HCT116 (cell line): ENCODE results near the gene DLG5. TPM values are rescaled to one million over a fixed set of nuclear protein-coding genes. Genes with fewer than 3 reads are reported as not detected.

ENCODE experiments used
- ATAC-seq: fragments of 200-7000 bp; cut with Tn5 transposase; 2 replicates; pipeline ENCODE4 v1.9.1; 2020; ENCODE audit warnings: mild to moderate bottlenecking, moderate library complexity
- BruUV-seq: library from RNA; stranded (reverse); fragments of 400-500 nt; replicated peaks from 2 replicates; lab custom pipeline; 2021; lab: Mats Ljungman, UMichigan
- CTCF ChIA-PET: fragments of 300-600 bp; sonication (Branson Sonifier 250); formaldehyde crosslinking; loops from one replicate; lab custom pipeline; 2021; ENCODE audit warnings: antibody characterized with exemption; lab: Charles Lee
- POLR2A ChIA-PET: fragments of 300-600, 350-600 bp; sonication (Branson Sonifier 250); formaldehyde crosslinking; loops from one replicate; lab custom pipeline; 2021; ENCODE audit warnings: antibody characterized with exemption; lab: Charles Lee
- RAD21 ChIA-PET, 2 experiments: fragments of 300-600 bp; sonication (Branson Sonifier 250); formaldehyde crosslinking; loops; one replicate each; lab custom pipeline; 2023; ENCODE audit warnings: low total read pairs in 2 of 2; ENCODE audit not compliant: uncharacterized antibody in 2 of 2, unreplicated experiment in 2 of 2, low non-redundant PET in 1 of 2; lab: Charles Lee
- DNase-seq: peaks from one replicate; pipeline ENCODE4 v3.0.0-alpha.2; 2010; ENCODE audit warnings: low read depth, low spot score
- H2AFZ ChIP-seq: fragments of 200-600 bp; shearing (Covaris generic), sonication (generic); 2 replicates; pipeline ENCODE4 v1.6.1; 2017; ENCODE audit warnings: low read depth, mixed run types, mixed read lengths, antibody characterized with exemption, low read length; ENCODE audit not compliant: poor library complexity, severe bottlenecking
- H3K27ac ChIP-seq: 2 replicates; pipeline ENCODE4 v1.5.1; 2012; ENCODE audit warnings: low read depth, low read length
- H3K27me3 ChIP-seq: fragments of 200-600 bp; sonication (generic); 2 replicates; pipeline ENCODE4 v1.6.1; 2016; ENCODE audit warnings: mixed run types, low read length, mixed read lengths; ENCODE audit not compliant: insufficient read depth
- H3K36me3 ChIP-seq, 2 experiments: fragments of 200-500 bp in 1 of 2; fragments of 200-600 bp in 1 of 2; sonication (Bioruptor generic) in 1 of 2; sonication (generic) in 1 of 2; 2 replicates each; pipeline versions ENCODE4 v1.5.1 to v1.6.1; 2014 to 2016; ENCODE audit warnings: low read length in 2 of 2, inconsistent platforms in 1 of 2, mixed read lengths in 1 of 2, mixed run types in 1 of 2; ENCODE audit not compliant: insufficient read depth in 2 of 2, control insufficient read depth in 1 of 2
- H3K4me1 ChIP-seq, 2 experiments: fragments of 200-600 bp in 1 of 2; sonication (generic) in 1 of 2; 2 replicates each; pipeline versions ENCODE4 v1.5.1 to v1.6.1; 2012 to 2017; ENCODE audit warnings: low read length in 2 of 2, inconsistent platforms in 1 of 2, mild to moderate bottlenecking in 1 of 2, mixed read lengths in 1 of 2, mixed run types in 1 of 2, moderate library complexity in 1 of 2; ENCODE audit not compliant: insufficient read depth in 2 of 2, control insufficient read depth in 1 of 2
- H3K4me2 ChIP-seq: fragments of 200-600 bp; sonication (generic); 2 replicates; pipeline ENCODE4 v1.6.1; 2017; ENCODE audit warnings: mixed run types, low read length, mixed read lengths
- H3K4me3 ChIP-seq, 2 experiments: fragments of 200-600 bp in 1 of 2; sonication (generic) in 1 of 2; replicated peaks in 1 of 2; 2 replicates each; pipeline ENCODE4 v1.5.1; 2011 to 2016; ENCODE audit warnings: low read length in 2 of 2, control low read depth in 1 of 2, low read depth in 1 of 2, mild to moderate bottlenecking in 1 of 2, mixed read lengths in 1 of 2, mixed run types in 1 of 2
- H3K79me2 ChIP-seq: fragments of 200-600 bp; sonication (generic); 2 replicates; pipeline ENCODE4 v1.6.1; 2017; ENCODE audit warnings: mild to moderate bottlenecking, mixed run types, low read length, moderate library complexity, mixed read lengths; ENCODE audit not compliant: insufficient read depth
- H3K9ac ChIP-seq: fragments of 200-600 bp; sonication (generic); 2 replicates; pipeline ENCODE4 v1.6.1; 2016; ENCODE audit warnings: low read length, mixed read lengths
- H3K9me2 ChIP-seq: fragments of 200-600 bp; sonication (generic), shearing (Covaris generic); 2 replicates; pipeline ENCODE4 v1.6.1; 2017; ENCODE audit warnings: mixed run types, mild to moderate bottlenecking, moderate library complexity; ENCODE audit not compliant: insufficient read depth
- H3K9me3 ChIP-seq, 2 experiments: fragments of 200-500 bp in 1 of 2; fragments of 200-600 bp in 1 of 2; sonication (Bioruptor generic) in 1 of 2; sonication (generic) in 1 of 2; 2 replicates each; pipeline ENCODE4 v1.6.1; 2014 to 2017; ENCODE audit warnings: low read length in 2 of 2, mixed read lengths in 2 of 2, inconsistent platforms in 1 of 2, low read depth in 1 of 2, mild to moderate bottlenecking in 1 of 2, mixed run types in 1 of 2, moderate library complexity in 1 of 2; ENCODE audit not compliant: control insufficient read depth in 1 of 2, insufficient read depth in 1 of 2
- H4K20me1 ChIP-seq: fragments of 200-600 bp; sonication (generic), shearing (Covaris generic); 2 replicates; pipeline ENCODE4 v1.6.1; 2017; ENCODE audit warnings: mixed run types, mild to moderate bottlenecking, moderate library complexity; ENCODE audit not compliant: insufficient read depth
- ELF1 ChIP-seq: IDR thresholded peaks from 2 replicates; pipeline ENCODE4 v1.6.1; 2012; ENCODE audit warnings: low read depth, borderline replicate concordance
- SRF ChIP-seq: IDR thresholded peaks from 2 replicates; pipeline ENCODE4 v1.6.1; 2012; ENCODE audit warnings: low read depth
- ZNF274 ChIP-seq: fragments of 200-500 bp; sonication (Bioruptor generic); IDR thresholded peaks from 2 replicates; pipeline ENCODE4 v1.6.1; 2014; ENCODE audit warnings: mild to moderate bottlenecking, low read depth, low read length, inconsistent platforms
- intact Hi-C: fragments of 100-400 bp; cut with micrococcal nuclease; formaldehyde crosslinking; loops from 2 replicates; pipeline ENCODE4 v1.10.0; 2022
- total RNA-seq: library from RNA; stranded (reverse); gene quantifications from one replicate; pipeline ENCODE4 v1.2.1, GENCODE V29; 2021; ENCODE audit not compliant: unreplicated experiment
- TF ChIP-seq, protein P1 (sequence below): IDR thresholded peaks from 2 replicates; pipeline ENCODE4 v1.6.1; 2012
- TF ChIP-seq, protein P2 (sequence below): IDR thresholded peaks from 2 replicates; pipeline ENCODE4 v1.6.1; 2011; ENCODE audit warnings: mild to moderate bottlenecking, low read length, moderate library complexity; ENCODE audit not compliant: insufficient replicate concordance; ENCODE audit errors: extremely low read depth

The DLG5 gene
- total RNA-seq, 1 experiment from 2014 or later: 44.8 TPM

DNA sequence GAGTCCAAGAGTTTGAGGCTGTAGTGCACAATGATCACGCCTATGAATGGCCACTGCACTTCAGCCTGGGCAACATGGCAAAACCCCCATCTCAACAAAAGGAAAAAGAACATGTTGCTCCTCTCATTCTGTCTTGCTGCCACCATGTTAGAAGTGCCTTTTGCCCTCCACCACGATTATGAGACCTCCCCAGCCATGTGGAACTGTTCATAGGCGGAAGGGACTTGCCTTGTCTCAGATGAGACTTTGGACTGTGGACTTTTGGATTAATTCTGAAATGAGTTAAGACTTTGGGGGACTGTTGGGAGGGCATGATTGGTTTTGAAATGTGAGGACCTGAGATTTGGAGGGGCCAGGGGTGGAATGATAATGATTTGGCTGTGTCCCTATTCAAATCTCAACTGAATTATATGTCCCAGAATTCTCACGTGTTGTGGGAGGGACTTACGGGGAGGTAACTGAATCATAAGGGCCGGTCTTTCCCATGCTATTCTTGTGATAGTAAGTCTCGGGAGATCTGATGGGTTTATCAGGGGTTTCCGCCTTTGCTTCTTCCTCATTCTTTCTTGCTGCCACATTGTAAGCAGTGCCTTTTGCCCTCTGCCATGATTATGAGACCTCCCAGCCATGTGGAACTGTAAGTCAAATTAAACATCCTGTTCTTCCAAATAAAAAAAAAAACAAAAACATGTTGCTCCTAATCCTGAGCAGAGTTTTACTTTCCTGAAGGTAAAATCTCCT, 22.3 kb downstream of the DLG5 start:
- no peaks in the 10 kb centered on the region for H3K36me3 ChIP-seq
- no peaks in the 10 kb centered on the region for H3K9me3 ChIP-seq
- no peaks in the 10 kb centered on the region for H3K9me2 ChIP-seq
- H3K4me1 ChIP-seq: peaks cover 22 to 51% of the 10 kb centered on the region in 2 experiments
- ATAC-seq (no peak), DNase-seq (no peak)
- H3K4me3 ChIP-seq: no peak overlapping the region
- H3K79me2 ChIP-seq: peaks cover 53% of the 10 kb centered on the region
- no peak overlapping the region for H3K4me2 ChIP-seq
- H3K27me3 ChIP-seq: no peaks in the 10 kb centered on the region
- H3K9ac ChIP-seq: no peak overlapping the region
- intact Hi-C loops: no loop called here
- no peak overlapping the region for H3K27ac ChIP-seq
- TF ChIP-seq ZNF274 (no peak), ELF1 (no peak), SRF (no peak)
- TF ChIP-seq, protein P1, sequence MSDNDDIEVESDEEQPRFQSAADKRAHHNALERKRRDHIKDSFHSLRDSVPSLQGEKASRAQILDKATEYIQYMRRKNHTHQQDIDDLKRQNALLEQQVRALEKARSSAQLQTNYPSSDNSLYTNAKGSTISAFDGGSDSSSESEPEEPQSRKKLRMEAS: no peak
- H4K20me1 ChIP-seq: no peaks in the 10 kb centered on the region
- no peak overlapping the region for H2AFZ ChIP-seq
- POLR2A ChIA-PET: no interaction called here
- RAD21 ChIA-PET: no interaction called here
- CTCF ChIA-PET: interaction anchor here (0.6 kb wide), 1 partner anchor 34 kb away, joined by 3 read pairs; no protein-coding TSS in a partner anchor
- BruUV-seq: no TSS peak

DNA sequence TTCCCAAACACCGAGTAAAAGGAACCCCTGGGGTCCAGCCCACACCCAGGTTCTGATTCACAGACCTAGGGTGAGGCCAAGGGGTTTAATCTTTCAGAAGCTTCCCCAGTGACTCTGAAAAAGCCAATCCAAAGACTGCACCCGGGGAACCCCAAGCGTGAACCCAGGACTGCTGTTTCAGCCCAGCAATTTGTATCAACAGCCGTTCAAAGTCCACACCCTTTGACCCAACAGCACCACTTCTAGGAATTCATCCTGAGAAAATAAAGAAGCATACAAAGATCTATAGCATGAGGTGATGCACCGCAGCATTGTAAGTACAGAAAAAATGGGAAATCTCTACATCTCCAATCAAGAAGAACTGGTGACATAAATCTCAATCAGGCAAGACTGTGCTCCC, 24.4 kb downstream of the DLG5 start:
- H3K9ac ChIP-seq: no peak overlapping the region
- POLR2A ChIA-PET: no interaction called here
- no peaks in the 10 kb centered on the region for H4K20me1 ChIP-seq
- peaks cover 51% of the 10 kb centered on the region for H3K79me2 ChIP-seq
- no peaks in the 10 kb centered on the region for H3K9me2 ChIP-seq
- intact Hi-C loops: no loop called here
- H3K27me3 ChIP-seq: no peaks in the 10 kb centered on the region
- H3K4me3 ChIP-seq: no peak overlapping the region
- no peaks in the 10 kb centered on the region for H3K36me3 ChIP-seq
- CTCF ChIA-PET: interaction anchor here (4.5 kb wide), 1 partner anchor 12 kb away, joined by 25 read pairs; no protein-coding TSS in a partner anchor
- H2AFZ ChIP-seq: no peak overlapping the region
- no peaks in the 10 kb centered on the region for H3K9me3 ChIP-seq
- BruUV-seq: no TSS peak
- ATAC-seq: no peak
- H3K4me1 ChIP-seq: peaks cover 34 to 48% of the 10 kb centered on the region in 2 experiments
- no peak overlapping the region for H3K27ac ChIP-seq
- no peak overlapping the region for H3K4me2 ChIP-seq
- DNase-seq: no peak
- RAD21 ChIA-PET: no interaction called here
- TF ChIP-seq, protein P2, sequence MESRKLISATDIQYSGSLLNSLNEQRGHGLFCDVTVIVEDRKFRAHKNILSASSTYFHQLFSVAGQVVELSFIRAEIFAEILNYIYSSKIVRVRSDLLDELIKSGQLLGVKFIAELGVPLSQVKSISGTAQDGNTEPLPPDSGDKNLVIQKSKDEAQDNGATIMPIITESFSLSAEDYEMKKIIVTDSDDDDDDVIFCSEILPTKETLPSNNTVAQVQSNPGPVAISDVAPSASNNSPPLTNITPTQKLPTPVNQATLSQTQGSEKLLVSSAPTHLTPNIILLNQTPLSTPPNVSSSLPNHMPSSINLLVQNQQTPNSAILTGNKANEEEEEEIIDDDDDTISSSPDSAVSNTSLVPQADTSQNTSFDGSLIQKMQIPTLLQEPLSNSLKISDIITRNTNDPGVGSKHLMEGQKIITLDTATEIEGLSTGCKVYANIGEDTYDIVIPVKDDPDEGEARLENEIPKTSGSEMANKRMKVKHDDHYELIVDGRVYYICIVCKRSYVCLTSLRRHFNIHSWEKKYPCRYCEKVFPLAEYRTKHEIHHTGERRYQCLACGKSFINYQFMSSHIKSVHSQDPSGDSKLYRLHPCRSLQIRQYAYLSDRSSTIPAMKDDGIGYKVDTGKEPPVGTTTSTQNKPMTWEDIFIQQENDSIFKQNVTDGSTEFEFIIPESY: no peak
